Loucy (cell line): Measurements from ENCODE around the gene MDGA2.

Source experiments
- CTCF ChIP-seq: fragments of 200-600 bp; sonication (generic); conservative IDR thresholded peaks from 2 replicates; pipeline ENCODE4 v1.5.1; 2014; ENCODE audit warnings: mild to moderate bottlenecking, antibody characterized with exemption, low read length
- EZH2phosphoT487 ChIP-seq: fragments of 200-600 bp; IDR thresholded peaks from 2 replicates; pipeline ENCODE4 v1.6.1; 2018; ENCODE audit warnings: antibody characterized with exemption, mild to moderate bottlenecking, moderate library complexity, borderline replicate concordance

DNA sequence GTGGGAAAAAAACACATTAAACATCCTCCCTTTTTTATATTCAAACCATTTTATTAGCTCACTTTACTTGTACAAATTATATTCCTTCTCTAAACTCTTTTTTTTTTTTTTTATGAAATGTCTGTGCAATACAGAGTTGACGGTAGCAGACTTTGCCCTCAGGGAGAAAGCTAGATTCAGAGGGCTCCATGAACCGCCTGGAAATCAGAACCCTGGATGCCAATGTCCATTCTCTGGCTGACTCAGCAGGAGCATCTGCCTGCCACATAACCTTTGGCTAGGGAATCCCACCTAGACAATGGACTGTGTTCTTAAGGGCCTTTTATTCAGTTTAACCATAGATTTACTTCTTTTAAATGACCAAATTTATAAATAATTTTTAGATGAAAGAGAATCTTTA is 467.0 kb downstream of the MDGA2 start:
- TF ChIP-seq CTCF: no peak
- no peak for TF ChIP-seq EZH2phosphoT487
